IMR-90 (cell line): ENCODE results near the gene FAM20C. TPM values are rescaled to one million over a fixed set of nuclear protein-coding genes. Genes with fewer than 3 reads are reported as not detected.

Experiments
- ATAC-seq: fragments of 200-7000 bp; cut with Tn5 transposase; 2 replicates; pipeline ENCODE4 v1.9.1; 2020; ENCODE audit warnings: low read depth, mild to moderate bottlenecking, moderate library complexity
- BruUV-seq: library from RNA; stranded (reverse); fragments of 400-500 nt; replicated peaks from 2 replicates; lab custom pipeline; 2021; lab: Mats Ljungman, UMichigan
- CTCF ChIA-PET: fragments of 300-600 bp; formaldehyde crosslinking; extraction: SDS; loops from one replicate; lab custom pipeline; 2021; ENCODE audit warnings: antibody characterized with exemption; lab: Yijun Ruan, JAX
- POLR2A ChIA-PET: fragments of 300-600 bp; sonication (Branson Sonifier 250); formaldehyde crosslinking; loops from one replicate; lab custom pipeline; 2022; ENCODE audit warnings: antibody characterized with exemption; ENCODE audit not compliant: unreplicated experiment; lab: Charles Lee
- DNase-seq: peaks from one replicate; pipeline ENCODE4 v3.0.0; 2013
- H2AFZ ChIP-seq: replicated peaks from 2 replicates; pipeline ENCODE3; 2013; ENCODE audit warnings: low read length, mild to moderate bottlenecking; ENCODE audit not compliant: poor library complexity
- H2AK5ac ChIP-seq: 2 replicates; pipeline ENCODE4 v1.6.1; 2013; ENCODE audit warnings: low read depth, low read length, inconsistent platforms
- H2AK9ac ChIP-seq: replicated peaks from 2 replicates; pipeline ENCODE3; 2013; ENCODE audit warnings: mild to moderate bottlenecking, low read depth, low read length, moderate library complexity; ENCODE audit not compliant: poor library complexity
- H2BK120ac ChIP-seq: 2 replicates; pipeline ENCODE4 v1.6.1; 2013; ENCODE audit warnings: low read depth, low read length, inconsistent platforms
- H2BK15ac ChIP-seq: 3 replicates; pipeline ENCODE4 v1.6.1; 2013; ENCODE audit warnings: low read depth, low read length, inconsistent platforms
- H2BK20ac ChIP-seq: 2 replicates; pipeline ENCODE4 v1.6.1; 2013; ENCODE audit warnings: low read depth, mild to moderate bottlenecking, inconsistent platforms, low read length, moderate library complexity
- H2BK5ac ChIP-seq: 2 replicates; pipeline ENCODE4 v1.6.1; 2013; ENCODE audit warnings: mild to moderate bottlenecking, low read depth, low read length, inconsistent platforms; ENCODE audit not compliant: poor library complexity, severe bottlenecking
- H3K14ac ChIP-seq: replicated peaks from 2 replicates; pipeline ENCODE4 v1.6.1; 2013; ENCODE audit warnings: low read depth, low read length, inconsistent platforms
- H3K18ac ChIP-seq: 2 replicates; pipeline ENCODE4 v1.6.1; 2013; ENCODE audit warnings: low read depth, low read length, control low read depth
- H3K23ac ChIP-seq: 2 replicates; pipeline ENCODE4 v1.6.1; 2013; ENCODE audit warnings: low read depth, low read length, inconsistent platforms
- H3K27ac ChIP-seq: 2 replicates; pipeline ENCODE4 v1.5.1; 2013; ENCODE audit warnings: mild to moderate bottlenecking, control low read depth, low read length; ENCODE audit not compliant: insufficient read depth
- H3K27me3 ChIP-seq: 2 replicates; pipeline ENCODE4 v1.6.1; 2013; ENCODE audit warnings: low read length; ENCODE audit not compliant: control insufficient read depth, insufficient read depth
- H3K36me3 ChIP-seq: 2 replicates; pipeline ENCODE4 v1.6.1; 2013; ENCODE audit warnings: low read length, mixed read lengths; ENCODE audit not compliant: control insufficient read depth, insufficient read depth
- H3K4ac ChIP-seq: 2 replicates; pipeline ENCODE4 v1.6.1; 2013; ENCODE audit warnings: low read depth, low read length, inconsistent platforms
- H3K4me1 ChIP-seq: 2 replicates; pipeline ENCODE4 v1.6.1; 2013; ENCODE audit warnings: low read length, mixed read lengths; ENCODE audit not compliant: control insufficient read depth, insufficient read depth
- H3K4me2 ChIP-seq: 2 replicates; pipeline ENCODE4 v1.6.1; 2013; ENCODE audit warnings: low read depth, mild to moderate bottlenecking, control low read depth, low read length, moderate library complexity
- H3K4me3 ChIP-seq: 2 replicates; pipeline ENCODE4 v1.5.1; 2013; ENCODE audit warnings: low read depth, mild to moderate bottlenecking, control low read depth, low read length, moderate library complexity; ENCODE audit not compliant: insufficient read depth
- H3K56ac ChIP-seq: 2 replicates; pipeline ENCODE4 v1.6.1; 2013; ENCODE audit warnings: low read length, inconsistent platforms; ENCODE audit not compliant: insufficient read depth; ENCODE audit errors: extremely low read depth
- H3K79me1 ChIP-seq, 2 experiments: 2 replicates each; pipeline ENCODE4 v1.6.1; 2013; ENCODE audit warnings: low read length in 2 of 2, inconsistent platforms in 1 of 2, low read depth in 1 of 2
- H3K9ac ChIP-seq: 2 replicates; pipeline ENCODE4 v1.6.1; 2013; ENCODE audit warnings: low read depth, low read length, control low read depth
- H3K9me1 ChIP-seq: 2 replicates; pipeline ENCODE4 v1.6.1; 2013; ENCODE audit warnings: low read length, inconsistent platforms; ENCODE audit not compliant: insufficient read depth
- H3K9me3 ChIP-seq: 2 replicates; pipeline ENCODE4 v1.6.1; 2013; ENCODE audit warnings: low read length; ENCODE audit not compliant: control insufficient read depth, insufficient read depth
- H4K20me1 ChIP-seq: 2 replicates; pipeline ENCODE4 v1.6.1; 2013; ENCODE audit warnings: low read length, inconsistent platforms; ENCODE audit not compliant: insufficient read depth
- H4K5ac ChIP-seq: 2 replicates; pipeline ENCODE4 v1.6.1; 2013; ENCODE audit warnings: mild to moderate bottlenecking, low read depth, low read length, control low read depth
- H4K8ac ChIP-seq, 2 experiments: 2 replicates each; pipeline ENCODE4 v1.6.1; 2013; ENCODE audit warnings: low read depth in 2 of 2, low read length in 2 of 2, control low read depth in 1 of 2, inconsistent platforms in 1 of 2
- H4K91ac ChIP-seq: 2 replicates; pipeline ENCODE4 v1.6.1; 2013; ENCODE audit warnings: low read depth, low read length, inconsistent platforms; ENCODE audit not compliant: insufficient read depth
- BHLHE40 ChIP-seq: fragments of 150-350 bp; IDR thresholded peaks from 2 replicates; pipeline ENCODE4 v1.6.1; 2016; ENCODE audit warnings: mild to moderate bottlenecking, low read depth, low read length
- CEBPB ChIP-seq: IDR thresholded peaks from 2 replicates; pipeline ENCODE4 v1.6.1; 2012; ENCODE audit warnings: low read depth, low read length, improper control_type of control experiment
- CHD1 ChIP-seq: IDR thresholded peaks from 2 replicates; pipeline ENCODE4 v1.6.1; 2012; ENCODE audit warnings: low read depth, low read length, improper control_type of control experiment
- MAZ ChIP-seq: IDR thresholded peaks from 2 replicates; pipeline ENCODE4 v1.6.1; 2012; ENCODE audit warnings: low read depth, mild to moderate bottlenecking, low read length, improper control_type of control experiment, moderate library complexity, borderline replicate concordance
- MXI1 ChIP-seq: IDR thresholded peaks from 2 replicates; pipeline ENCODE4 v1.6.1; 2012; ENCODE audit warnings: low read depth, mild to moderate bottlenecking, low read length, moderate library complexity, borderline replicate concordance
- NFE2L2 ChIP-seq: fragments of 150-350 bp; IDR thresholded peaks from 2 replicates; pipeline ENCODE4 v1.6.1; 2016; ENCODE audit warnings: low read depth, mild to moderate bottlenecking, low read length
- POLR2A ChIP-seq: IDR thresholded peaks from 2 replicates; pipeline ENCODE4 v1.6.1; 2012; ENCODE audit warnings: mild to moderate bottlenecking, low read depth, low read length
- RCOR1 ChIP-seq: IDR thresholded peaks from 2 replicates; pipeline ENCODE4 v1.6.1; 2012; ENCODE audit warnings: mild to moderate bottlenecking, low read length, improper control_type of control experiment; ENCODE audit not compliant: insufficient replicate concordance
- SMC3 ChIP-seq: fragments of 150-350 bp; IDR thresholded peaks from 2 replicates; pipeline ENCODE4 v1.6.1; 2016; ENCODE audit warnings: low read depth, mild to moderate bottlenecking, antibody characterized with exemption, low read length, moderate library complexity
- WGBS, 2 experiments: methylation state at CpG; one replicate each; pipeline versions ENCODE4 v1.1.5 to v1.1.7; 2013; ENCODE audit warnings: missing lambda C conversion rate in 2 of 2; ENCODE audit not compliant: insufficient read length in 1 of 2; ENCODE audit errors: extremely low coverage in 2 of 2; 5-methylcytosine and 5-hydroxymethylcytosine counted together
- dilution Hi-C: fragments of 300-500 bp; cut with HindIII; formaldehyde crosslinking; loops from one replicate; pipeline ENCODE4 v1.14.3; 2018; ENCODE audit warnings: low sequenced_read_pairs; ENCODE audit not compliant: unreplicated experiment
- in situ Hi-C: fragments of 300-500 bp; cut with MboI; formaldehyde crosslinking; loops from 3 replicates; pipeline ENCODE4 v1.14.3; 2019; ENCODE audit warnings: low sequenced_read_pairs, inconsistent platforms, mixed read lengths
- intact Hi-C: fragments of 100-400 bp; cut with micrococcal nuclease; formaldehyde crosslinking; loops from 2 replicates; pipeline ENCODE4 v1.10.0; 2022
- polyA plus RNA-seq, 3 experiments: library from polyadenylated mRNA; depleted of rRNA; stranded (reverse); fragments of >200 nt; gene quantifications; 2 replicates each; pipeline ENCODE4 v1.2.3, GENCODE V29; 2012; ENCODE audit warnings: low replicate concordance in 1 of 3
- total RNA-seq: library from RNA; depleted of rRNA; stranded (reverse); fragments of >200 nt; gene quantifications from 2 replicates; pipeline ENCODE4 v1.2.3, GENCODE V29; 2012
- TF ChIP-seq, protein P1 (sequence below): fragments of 150-350 bp; IDR thresholded peaks from 2 replicates; pipeline ENCODE4 v1.6.1; 2016; ENCODE audit warnings: low read depth, mild to moderate bottlenecking, low read length, moderate library complexity, borderline replicate concordance
- TF ChIP-seq, protein P2 (sequence below): conservative IDR thresholded peaks from 2 replicates; pipeline ENCODE4 v1.5.1; 2012; ENCODE audit warnings: mild to moderate bottlenecking, low read depth, low read length, improper control_type of control experiment
- TF ChIP-seq, protein P3 (sequence below): fragments of 150-350 bp; IDR thresholded peaks from 2 replicates; pipeline ENCODE4 v1.6.1; 2017; ENCODE audit warnings: mild to moderate bottlenecking, antibody characterized with exemption, low read length, low read depth

FAM20C gene
- total and polyA plus RNA-seq, 2 of the 4 experiments (the other 2 are of a cell fraction) = 7.7 to 36.6 TPM

DNA sequence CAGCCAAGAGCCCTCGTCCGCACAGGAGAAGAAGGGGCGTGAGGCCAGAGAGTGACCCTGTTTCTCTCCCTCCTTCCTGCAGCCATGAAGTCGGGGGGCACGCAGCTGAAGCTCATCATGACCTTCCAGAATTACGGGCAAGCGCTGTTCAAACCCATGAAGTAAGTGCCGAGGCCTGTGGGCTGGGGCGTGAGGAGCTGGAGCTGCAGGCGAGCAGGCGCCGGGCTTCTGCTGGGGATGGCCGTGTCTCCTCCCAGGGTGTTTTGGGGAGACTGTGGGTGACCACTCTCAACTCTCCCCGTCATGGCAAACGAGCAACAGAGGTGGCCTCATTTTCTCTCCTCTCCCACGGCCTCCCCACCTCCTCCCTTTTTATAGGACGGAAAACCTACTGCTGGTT, 16.4 kb downstream of the FAM20C start:
- no peaks in the 10 kb centered on the region for H3K27me3 ChIP-seq
- H3K14ac ChIP-seq = no peak overlapping the region
- H2AFZ ChIP-seq = no peak overlapping the region
- no peak overlapping the region for H4K5ac ChIP-seq
- H2BK5ac ChIP-seq = no peak overlapping the region
- H3K4ac ChIP-seq = no peak overlapping the region
- dilution Hi-C loops (no loop called here), in situ Hi-C loops (no loop called here), intact Hi-C loops (no loop called here)
- ATAC-seq = no peak
- no peak overlapping the region for H3K23ac ChIP-seq
- H3K9me3 ChIP-seq = no peaks in the 10 kb centered on the region
- H3K4me1 ChIP-seq = no peaks in the 10 kb centered on the region
- ChIA-PET CTCF (interaction anchor here (0.6 kb wide), 1 partner anchor 21 kb away, joined by 3 read pairs; no protein-coding TSS in a partner anchor), POLR2A (no interaction called here)
- H3K56ac ChIP-seq = no peak overlapping the region
- no peak for DNase-seq
- no peak overlapping the region for H2AK5ac ChIP-seq
- no peak overlapping the region for H3K4me2 ChIP-seq
- H2BK20ac ChIP-seq = no peak overlapping the region
- no peak overlapping the region for H3K18ac ChIP-seq
- peak overlapping the region; percentile 24 for H2AK9ac ChIP-seq
- WGBS, 2 experiments = 100% methylated on average over 1 of the region's 17 CpGs; no CpG with 5 or more reads in 1 of the 2 experiments
- H4K20me1 ChIP-seq = peaks cover 63% of the 10 kb centered on the region
- no peak overlapping the region for H2BK15ac ChIP-seq
- peaks cover 80% of the 10 kb centered on the region for H3K36me3 ChIP-seq
- H3K9me1 ChIP-seq = peaks cover 14% of the 10 kb centered on the region
- no peak overlapping the region for H3K4me3 ChIP-seq
- no peak overlapping the region for H4K8ac ChIP-seq
- TF ChIP-seq, protein P1, sequence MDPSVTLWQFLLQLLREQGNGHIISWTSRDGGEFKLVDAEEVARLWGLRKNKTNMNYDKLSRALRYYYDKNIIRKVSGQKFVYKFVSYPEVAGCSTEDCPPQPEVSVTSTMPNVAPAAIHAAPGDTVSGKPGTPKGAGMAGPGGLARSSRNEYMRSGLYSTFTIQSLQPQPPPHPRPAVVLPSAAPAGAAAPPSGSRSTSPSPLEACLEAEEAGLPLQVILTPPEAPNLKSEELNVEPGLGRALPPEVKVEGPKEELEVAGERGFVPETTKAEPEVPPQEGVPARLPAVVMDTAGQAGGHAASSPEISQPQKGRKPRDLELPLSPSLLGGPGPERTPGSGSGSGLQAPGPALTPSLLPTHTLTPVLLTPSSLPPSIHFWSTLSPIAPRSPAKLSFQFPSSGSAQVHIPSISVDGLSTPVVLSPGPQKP = no peak
- TF ChIP-seq POLR2A (no peak), MXI1 (no peak), SMC3 (no peak), BHLHE40 (no peak), NFE2L2 (no peak), CHD1 (no peak), RCOR1 (no peak), MAZ (no peak), CEBPB (no peak)
- TF ChIP-seq, protein P2, sequence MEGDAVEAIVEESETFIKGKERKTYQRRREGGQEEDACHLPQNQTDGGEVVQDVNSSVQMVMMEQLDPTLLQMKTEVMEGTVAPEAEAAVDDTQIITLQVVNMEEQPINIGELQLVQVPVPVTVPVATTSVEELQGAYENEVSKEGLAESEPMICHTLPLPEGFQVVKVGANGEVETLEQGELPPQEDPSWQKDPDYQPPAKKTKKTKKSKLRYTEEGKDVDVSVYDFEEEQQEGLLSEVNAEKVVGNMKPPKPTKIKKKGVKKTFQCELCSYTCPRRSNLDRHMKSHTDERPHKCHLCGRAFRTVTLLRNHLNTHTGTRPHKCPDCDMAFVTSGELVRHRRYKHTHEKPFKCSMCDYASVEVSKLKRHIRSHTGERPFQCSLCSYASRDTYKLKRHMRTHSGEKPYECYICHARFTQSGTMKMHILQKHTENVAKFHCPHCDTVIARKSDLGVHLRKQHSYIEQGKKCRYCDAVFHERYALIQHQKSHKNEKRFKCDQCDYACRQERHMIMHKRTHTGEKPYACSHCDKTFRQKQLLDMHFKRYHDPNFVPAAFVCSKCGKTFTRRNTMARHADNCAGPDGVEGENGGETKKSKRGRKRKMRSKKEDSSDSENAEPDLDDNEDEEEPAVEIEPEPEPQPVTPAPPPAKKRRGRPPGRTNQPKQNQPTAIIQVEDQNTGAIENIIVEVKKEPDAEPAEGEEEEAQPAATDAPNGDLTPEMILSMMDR = no peak
- TF ChIP-seq, protein P3, sequence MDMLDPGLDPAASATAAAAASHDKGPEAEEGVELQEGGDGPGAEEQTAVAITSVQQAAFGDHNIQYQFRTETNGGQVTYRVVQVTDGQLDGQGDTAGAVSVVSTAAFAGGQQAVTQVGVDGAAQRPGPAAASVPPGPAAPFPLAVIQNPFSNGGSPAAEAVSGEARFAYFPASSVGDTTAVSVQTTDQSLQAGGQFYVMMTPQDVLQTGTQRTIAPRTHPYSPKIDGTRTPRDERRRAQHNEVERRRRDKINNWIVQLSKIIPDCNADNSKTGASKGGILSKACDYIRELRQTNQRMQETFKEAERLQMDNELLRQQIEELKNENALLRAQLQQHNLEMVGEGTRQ = no peak
- no TSS peak for BruUV-seq
- peaks cover 21 to 70% of the 10 kb centered on the region in 2 experiments for H3K79me1 ChIP-seq
- H4K91ac ChIP-seq = no peak overlapping the region
- H2BK120ac ChIP-seq = no peak overlapping the region
- H3K9ac ChIP-seq = no peak overlapping the region
- H3K27ac ChIP-seq = no peak overlapping the region
